Measurements from ENCODE around the gene AARSD1. TPM values are rescaled to one million over a fixed set of nuclear protein-coding genes. Genes with fewer than 3 reads are reported as not detected.

Gene AARSD1
- total and polyA plus RNA-seq, 2 experiments from 2014 or later, result 36.1 to 76.1 TPM

DNA sequence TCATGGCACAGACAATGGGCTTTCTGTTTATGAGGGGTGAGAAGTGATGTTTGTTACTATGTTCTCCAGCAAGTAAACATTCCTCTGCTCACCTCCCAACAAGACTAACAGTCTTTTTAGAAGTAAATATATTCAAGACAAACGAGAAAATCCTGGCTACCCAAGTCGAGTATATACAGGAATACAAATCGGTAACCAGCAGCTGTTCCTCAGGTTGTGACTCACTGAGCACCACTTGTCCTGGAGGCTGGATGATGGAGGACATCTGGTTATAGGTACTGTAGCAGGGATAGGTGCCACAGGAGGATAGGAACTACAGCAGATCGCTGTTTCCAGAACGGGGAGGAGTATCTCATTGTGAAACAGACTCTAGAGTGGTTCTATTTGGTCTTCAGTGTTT is 28.6 kb upstream of the AARSD1 start:
- H3K4me3 ChIP-seq, result no peak overlapping the region
- H3K36me3 ChIP-seq, result peaks cover 39% of the 10 kb centered on the region
- peak overlapping the region; percentile 51 for H3K27ac ChIP-seq
- H3K27me3 ChIP-seq, result no peaks in the 10 kb centered on the region
- no peaks in the 10 kb centered on the region for H3K9me3 ChIP-seq (ENCODE audit: low read depth)
- TF ChIP-seq, protein P1, sequence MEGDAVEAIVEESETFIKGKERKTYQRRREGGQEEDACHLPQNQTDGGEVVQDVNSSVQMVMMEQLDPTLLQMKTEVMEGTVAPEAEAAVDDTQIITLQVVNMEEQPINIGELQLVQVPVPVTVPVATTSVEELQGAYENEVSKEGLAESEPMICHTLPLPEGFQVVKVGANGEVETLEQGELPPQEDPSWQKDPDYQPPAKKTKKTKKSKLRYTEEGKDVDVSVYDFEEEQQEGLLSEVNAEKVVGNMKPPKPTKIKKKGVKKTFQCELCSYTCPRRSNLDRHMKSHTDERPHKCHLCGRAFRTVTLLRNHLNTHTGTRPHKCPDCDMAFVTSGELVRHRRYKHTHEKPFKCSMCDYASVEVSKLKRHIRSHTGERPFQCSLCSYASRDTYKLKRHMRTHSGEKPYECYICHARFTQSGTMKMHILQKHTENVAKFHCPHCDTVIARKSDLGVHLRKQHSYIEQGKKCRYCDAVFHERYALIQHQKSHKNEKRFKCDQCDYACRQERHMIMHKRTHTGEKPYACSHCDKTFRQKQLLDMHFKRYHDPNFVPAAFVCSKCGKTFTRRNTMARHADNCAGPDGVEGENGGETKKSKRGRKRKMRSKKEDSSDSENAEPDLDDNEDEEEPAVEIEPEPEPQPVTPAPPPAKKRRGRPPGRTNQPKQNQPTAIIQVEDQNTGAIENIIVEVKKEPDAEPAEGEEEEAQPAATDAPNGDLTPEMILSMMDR (IDR thresholded peaks at IDR 0.05; ENCODE audit: low read depth, low read length), result no peak
- no peak for DNase-seq (ENCODE audit: low read depth in 1 of 2, low spot score in 1 of 2)
- peaks cover 5% of the 10 kb centered on the region for H3K4me1 ChIP-seq (ENCODE audit: low read depth)

DNA sequence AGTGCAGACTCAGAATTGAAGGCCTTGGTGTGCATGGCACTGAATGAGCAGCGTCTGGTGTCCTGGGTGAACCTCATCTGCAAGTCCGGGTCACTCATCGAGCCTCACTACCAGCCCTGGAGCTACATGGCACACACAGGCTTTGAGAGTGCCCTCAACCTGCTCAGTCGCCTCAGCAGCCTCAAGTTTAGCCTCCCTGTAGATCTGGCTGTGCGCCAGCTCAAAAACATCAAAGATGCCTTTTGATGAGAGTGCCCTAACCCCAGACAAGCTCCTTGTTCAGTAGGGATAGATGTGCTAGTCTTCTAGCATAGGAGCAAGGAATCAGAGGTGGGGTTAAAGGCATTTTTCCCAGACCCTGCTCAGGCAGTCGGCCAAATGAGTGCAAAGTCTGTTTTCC is 27.2 kb upstream of the AARSD1 start:
- H3K4me1 ChIP-seq (ENCODE audit: low read depth), result no peaks in the 10 kb centered on the region
- peaks cover 51% of the 10 kb centered on the region for H3K36me3 ChIP-seq
- H3K27ac ChIP-seq, result no peak overlapping the region
- H3K9me3 ChIP-seq (ENCODE audit: low read depth), result no peaks in the 10 kb centered on the region
- no peak for DNase-seq (ENCODE audit: low read depth in 1 of 2, low spot score in 1 of 2)
- TF ChIP-seq, protein P1 (IDR thresholded peaks at IDR 0.05; ENCODE audit: low read depth, low read length), result no peak
- no peaks in the 10 kb centered on the region for H3K27me3 ChIP-seq
- no peak overlapping the region for H3K4me3 ChIP-seq

DNA sequence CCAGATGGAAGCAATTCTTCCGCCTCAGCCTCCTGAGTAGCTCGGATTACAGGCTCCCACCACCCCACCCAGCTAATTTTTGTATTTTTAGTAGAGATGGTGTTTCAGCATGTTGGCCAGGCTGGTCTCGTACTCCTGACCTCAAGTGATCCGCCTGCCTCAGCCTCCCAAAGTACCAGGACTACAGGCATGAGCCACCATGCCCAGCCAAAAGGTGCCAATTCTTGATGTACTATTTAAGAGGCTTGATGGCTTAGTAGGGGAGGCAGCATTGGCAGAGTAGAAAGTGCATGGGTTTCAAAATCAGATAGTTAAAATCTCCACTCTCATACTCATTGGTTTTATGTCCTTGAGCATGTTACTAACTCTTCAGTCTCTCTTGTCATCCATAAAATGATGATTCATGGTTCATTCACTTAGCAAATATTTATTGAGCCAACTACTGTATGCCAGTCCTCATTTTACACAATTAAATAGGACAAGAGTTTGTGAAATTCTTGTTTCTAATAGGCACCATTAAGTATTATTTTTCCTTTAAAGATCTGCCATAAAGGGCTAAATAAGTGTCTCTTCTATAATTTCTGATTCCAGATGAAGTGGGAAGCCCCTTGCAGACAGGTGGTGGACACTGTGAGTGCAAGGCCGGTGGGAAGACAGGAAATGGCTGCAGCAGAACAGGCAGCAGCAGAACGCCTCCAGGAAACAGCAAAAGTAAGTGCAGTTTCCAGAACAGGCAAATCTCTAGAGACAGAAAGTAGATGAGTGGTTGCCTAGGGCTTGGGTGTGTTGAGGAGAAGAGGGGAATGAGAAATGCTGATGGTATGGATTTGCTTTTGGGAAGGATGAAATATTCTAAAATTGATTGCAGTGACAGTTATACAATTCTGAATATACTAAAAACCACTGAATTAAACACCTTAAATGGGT is 25.7 kb upstream of the AARSD1 start:
- TF ChIP-seq, protein P1 (IDR thresholded peaks at IDR 0.05; ENCODE audit: low read depth, low read length), result no peak
- Histone ChIP-seq H3K36me3 (peaks cover 57% of the 10 kb centered on the region), H3K27ac (no peak overlapping the region), H3K9me3 (ENCODE audit: low read depth) (no peaks in the 10 kb centered on the region), H3K4me1 (ENCODE audit: low read depth) (no peaks in the 10 kb centered on the region), H3K4me3 (no peak overlapping the region), H3K27me3 (no peaks in the 10 kb centered on the region)
- DNase-seq (ENCODE audit: low read depth in 1 of 2, low spot score in 1 of 2), result no peak

DNA sequence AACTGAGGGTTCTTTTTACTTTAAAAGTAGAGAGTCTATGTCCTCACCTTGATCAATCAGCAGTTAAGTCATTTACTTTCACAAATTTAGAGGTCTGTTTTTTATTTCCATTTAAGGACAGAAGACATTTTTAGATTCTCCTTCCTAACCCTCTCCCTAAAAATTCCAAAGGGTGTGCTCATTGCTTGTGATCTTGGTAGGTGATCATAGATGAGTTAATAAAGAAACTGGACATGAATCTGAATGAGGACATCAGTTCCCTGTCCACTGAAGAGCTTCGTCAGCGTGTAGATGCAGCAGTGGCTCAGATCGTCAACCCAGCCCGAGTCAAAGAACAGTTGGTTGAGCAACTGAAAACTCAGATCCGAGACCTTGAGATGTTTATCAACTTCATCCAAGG is 24.9 kb upstream of the AARSD1 start:
- Histone ChIP-seq H3K4me3 (no peak overlapping the region), H3K27ac (no peak overlapping the region), H3K9me3 (ENCODE audit: low read depth) (no peaks in the 10 kb centered on the region), H3K27me3 (no peaks in the 10 kb centered on the region), H3K36me3 (peaks cover 59% of the 10 kb centered on the region), H3K4me1 (ENCODE audit: low read depth) (no peaks in the 10 kb centered on the region)
- TF ChIP-seq, protein P1 (IDR thresholded peaks at IDR 0.05; ENCODE audit: low read depth, low read length), result no peak
- no peak for DNase-seq (ENCODE audit: low read depth in 1 of 2, low spot score in 1 of 2)

DNA sequence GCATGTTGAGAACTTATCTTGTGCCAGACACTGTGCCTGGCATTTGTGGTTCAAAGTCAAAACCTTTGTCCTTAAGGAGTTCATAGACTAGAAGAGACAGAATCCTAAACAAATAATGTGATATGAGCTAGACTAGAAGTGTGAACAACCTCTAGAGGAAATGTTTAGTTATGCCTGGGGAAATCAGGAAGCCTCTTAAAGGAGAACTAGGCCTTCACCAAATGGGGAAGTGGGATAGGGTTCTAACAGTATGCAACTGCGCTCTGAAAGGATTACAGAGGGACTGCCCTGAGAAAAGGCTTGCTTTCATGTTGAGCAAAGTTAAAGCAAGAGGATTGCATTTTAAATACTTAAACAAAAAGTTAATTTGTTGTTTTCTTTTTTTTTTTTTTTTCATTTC is 21.0 kb upstream of the AARSD1 start:
- no peaks in the 10 kb centered on the region for H3K27me3 ChIP-seq
- peaks cover 42% of the 10 kb centered on the region for H3K36me3 ChIP-seq
- no peak overlapping the region for H3K27ac ChIP-seq
- H3K4me1 ChIP-seq (ENCODE audit: low read depth), result peaks cover 8% of the 10 kb centered on the region
- TF ChIP-seq, protein P1 (IDR thresholded peaks at IDR 0.05; ENCODE audit: low read depth, low read length), result no peak
- H3K4me3 ChIP-seq, result no peak overlapping the region
- no peak for DNase-seq (ENCODE audit: low read depth in 1 of 2, low spot score in 1 of 2)
- no peaks in the 10 kb centered on the region for H3K9me3 ChIP-seq (ENCODE audit: low read depth)
